Lung (tissue), 12 donors: ENCODE results near the gene THUMPD1. TPM values are rescaled to one million over a fixed set of nuclear protein-coding genes. Genes with fewer than 3 reads are reported as not detected.
A peak's percentile ranks its signal among the peaks of the same experiment; 100 is the strongest.
"Not testable (repeated sequence)": the region's sequence is repeated elsewhere in the genome, so short reads cannot be mapped to it uniquely, and the experiment has no call there.

Experiments used
- ATAC-seq: fragments of 200-7000 bp; cut with Tn5 transposase; one replicate; pipeline ENCODE4 v1.9.1; 2020; ENCODE audit warnings: moderate number of reproducible peaks; ENCODE audit not compliant: insufficient read depth, low FRiP score
- DNase-seq, 3 donors: peaks; one replicate each; pipeline ENCODE4 v3.0.0-alpha.2; 2013 to 2017
- H3K27ac ChIP-seq, 2 donors: one replicate each; pipeline ENCODE4 v1.5.1; 2013; ENCODE audit warnings: mild to moderate bottlenecking in 2 of 2, moderate library complexity in 2 of 2, control low read depth in 1 of 2, inconsistent platforms in 1 of 2, low read depth in 1 of 2, low read length in 1 of 2
- H3K27me3 ChIP-seq, 3 donors: one replicate each; pipeline ENCODE4 v1.5.1; 2013; ENCODE audit warnings: low read length in 2 of 3; ENCODE audit not compliant: control insufficient read depth in 3 of 3, insufficient read depth in 3 of 3
- H3K36me3 ChIP-seq, 4 donors: one replicate each; pipeline ENCODE4 v1.5.1; 2013; ENCODE audit warnings: low read length in 4 of 4, mild to moderate bottlenecking in 1 of 4, moderate library complexity in 1 of 4; ENCODE audit not compliant: control insufficient read depth in 4 of 4, insufficient read depth in 4 of 4
- H3K4me1 ChIP-seq, 5 donors: one replicate each; pipeline ENCODE4 v1.5.1; 2013; ENCODE audit warnings: low read length in 5 of 5, mild to moderate bottlenecking in 2 of 5, moderate library complexity in 1 of 5; ENCODE audit not compliant: control insufficient read depth in 5 of 5, insufficient read depth in 5 of 5
- H3K4me3 ChIP-seq: one replicate; pipeline ENCODE4 v1.5.1; 2013; ENCODE audit warnings: mild to moderate bottlenecking, control low read depth, moderate library complexity
- H3K9ac ChIP-seq, 2 donors: one replicate each; pipeline ENCODE4 v1.5.1; 2013; ENCODE audit warnings: low read length in 2 of 2, control low read depth in 1 of 2; ENCODE audit not compliant: insufficient read depth in 1 of 2
- H3K9me3 ChIP-seq, 4 donors: one replicate each; pipeline ENCODE4 v1.5.1; 2013; ENCODE audit warnings: low read length in 3 of 4, mild to moderate bottlenecking in 1 of 4, moderate library complexity in 1 of 4; ENCODE audit not compliant: control insufficient read depth in 4 of 4, insufficient read depth in 3 of 4
- WGBS, 2 donors: extraction: QIAGEN DNeasy Blood & Tissue Kit; methylation state at CpG; one replicate each; pipeline ENCODE4 v1.1.7; 2013; 5-methylcytosine and 5-hydroxymethylcytosine counted together
- polyA plus RNA-seq, 2 donors: library from polyadenylated mRNA; stranded (reverse); fragments of 200-250 nt; gene quantifications; one replicate each; pipeline ENCODE4 v1.2.1, GENCODE V29; 2013
- total RNA-seq, 2 donors: library from RNA; depleted of rRNA in 1 of 2; stranded (reverse); fragments of >200 nt in 1 of 2; gene quantifications; one replicate each; pipeline ENCODE4 v1.2.1, GENCODE V29; 2014 to 2021
- TF ChIP-seq, protein P1 (sequence below): IDR thresholded peaks from 2 replicates; pipeline ENCODE4 v1.5.1; 2012; ENCODE audit warnings: mild to moderate bottlenecking; ENCODE audit errors: control extremely low read depth, extremely low read depth
- donor health status: control.
- donor health status: control.
- donor health status: Bipolar disorder and iron deficiency.
- donor health status: healthy.
- donor health status: DM: yes; HTN: yes; CAD: no.

The THUMPD1 gene
- total and polyA plus RNA-seq, 4 donors = 16.2 to 64.1 (median 26.4) TPM

DNA sequence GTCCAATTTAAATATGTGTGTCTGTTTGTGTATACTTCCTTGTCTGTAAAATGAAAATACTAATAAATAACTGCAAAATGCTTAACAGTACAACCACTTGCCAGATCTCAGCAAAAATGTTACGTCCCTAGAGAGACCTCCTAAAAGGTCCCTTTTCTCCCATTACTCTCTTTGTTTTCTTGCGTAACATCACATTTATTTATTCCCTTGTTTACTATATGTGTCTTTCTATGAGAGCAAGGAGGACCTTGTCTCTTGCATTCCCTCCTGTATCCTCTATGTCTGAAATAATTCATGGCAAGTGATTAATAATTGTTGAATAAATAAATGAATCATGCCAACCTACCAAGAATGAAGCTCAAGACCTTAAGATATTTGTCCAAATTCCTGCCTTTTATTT is 24.1 kb upstream of the THUMPD1 start:
- H3K27me3 ChIP-seq = no peaks in the 10 kb centered on the region
- 89 to 93% methylated on average over 2 of the region's 2 CpGs for WGBS, 2 donors
- peaks cover 0 to 8% (median 0%) of the 10 kb centered on the region in 5 donors for H3K4me1 ChIP-seq
- DNase-seq (no peak), ATAC-seq (no peak)
- TF ChIP-seq, protein P1, sequence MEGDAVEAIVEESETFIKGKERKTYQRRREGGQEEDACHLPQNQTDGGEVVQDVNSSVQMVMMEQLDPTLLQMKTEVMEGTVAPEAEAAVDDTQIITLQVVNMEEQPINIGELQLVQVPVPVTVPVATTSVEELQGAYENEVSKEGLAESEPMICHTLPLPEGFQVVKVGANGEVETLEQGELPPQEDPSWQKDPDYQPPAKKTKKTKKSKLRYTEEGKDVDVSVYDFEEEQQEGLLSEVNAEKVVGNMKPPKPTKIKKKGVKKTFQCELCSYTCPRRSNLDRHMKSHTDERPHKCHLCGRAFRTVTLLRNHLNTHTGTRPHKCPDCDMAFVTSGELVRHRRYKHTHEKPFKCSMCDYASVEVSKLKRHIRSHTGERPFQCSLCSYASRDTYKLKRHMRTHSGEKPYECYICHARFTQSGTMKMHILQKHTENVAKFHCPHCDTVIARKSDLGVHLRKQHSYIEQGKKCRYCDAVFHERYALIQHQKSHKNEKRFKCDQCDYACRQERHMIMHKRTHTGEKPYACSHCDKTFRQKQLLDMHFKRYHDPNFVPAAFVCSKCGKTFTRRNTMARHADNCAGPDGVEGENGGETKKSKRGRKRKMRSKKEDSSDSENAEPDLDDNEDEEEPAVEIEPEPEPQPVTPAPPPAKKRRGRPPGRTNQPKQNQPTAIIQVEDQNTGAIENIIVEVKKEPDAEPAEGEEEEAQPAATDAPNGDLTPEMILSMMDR = no peak
- H3K36me3 ChIP-seq = no peaks in the 10 kb centered on the region
- H3K9ac ChIP-seq = no peak overlapping the region
- H3K4me3 ChIP-seq = no peak overlapping the region
- H3K9me3 ChIP-seq = peaks cover 0 to 2% (median 0%) of the 10 kb centered on the region in 4 donors
- H3K27ac ChIP-seq = no peak overlapping the region

DNA sequence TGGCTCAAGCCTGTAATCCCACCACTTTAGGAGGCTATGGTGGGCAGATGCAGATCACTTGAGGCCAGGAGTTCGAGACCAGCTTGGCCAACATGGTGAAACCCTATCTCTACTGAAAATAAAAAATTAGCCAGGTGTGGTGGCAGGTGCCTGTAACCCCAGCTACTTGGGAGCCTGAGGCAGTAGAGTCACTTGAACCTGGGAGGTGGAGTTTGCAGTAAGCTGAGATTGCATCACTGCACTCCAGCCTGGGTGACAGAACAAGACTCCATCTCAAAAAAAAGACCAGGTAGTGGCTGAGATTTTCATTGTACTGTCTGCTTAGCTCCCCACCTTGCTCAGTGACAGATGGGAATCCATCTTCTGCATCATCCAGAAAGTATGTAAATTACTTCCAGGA is 22.8 kb upstream of the THUMPD1 start:
- H3K27ac ChIP-seq, ATAC-seq: not testable (repeated sequence)
- WGBS, 2 donors = 58 to 100% methylated on average over 1 of the region's 1 CpG

DNA sequence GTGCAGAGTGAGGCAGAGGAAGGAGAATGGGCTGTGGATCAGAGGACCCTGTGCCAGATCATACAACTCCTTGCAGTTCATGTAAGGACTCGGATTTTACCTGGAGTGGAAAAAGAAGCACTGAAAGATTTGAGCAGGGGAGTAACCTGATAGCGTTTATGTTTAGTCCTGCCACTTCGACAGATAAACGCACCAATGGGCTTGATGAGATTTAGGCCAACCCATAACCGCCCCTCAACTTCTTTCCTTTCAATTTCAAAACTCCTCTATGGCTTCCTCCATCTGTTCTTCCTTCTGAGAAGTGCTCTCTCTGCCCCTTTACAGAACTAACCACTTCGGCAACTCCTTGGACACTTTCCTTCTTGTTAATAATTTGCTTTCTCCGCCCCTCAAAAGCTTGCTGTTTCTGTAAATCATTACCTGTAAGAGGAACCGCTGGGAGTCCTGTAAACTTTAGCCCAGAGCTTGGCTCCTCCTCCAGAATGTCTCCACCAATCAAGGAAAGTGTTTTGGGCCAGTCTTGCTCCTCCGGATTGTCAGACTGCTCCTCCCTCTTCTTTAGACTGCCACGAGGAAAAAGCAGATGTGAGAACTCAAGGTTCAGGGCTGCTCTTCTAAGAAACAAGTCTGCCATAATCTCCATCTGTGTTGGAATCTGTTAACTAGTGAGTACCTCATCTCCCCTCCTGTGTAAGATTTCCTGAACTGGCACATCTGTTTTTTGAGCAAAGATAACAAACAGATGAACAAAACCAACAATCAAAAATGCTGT is 22.0 kb upstream of the THUMPD1 start, which contains the start of gene ACSM3:
Gene ACSM3 (plus strand): TSS at position 554 of the 772 bp plus-strand sequence. CDS start 6,021 bp downstream, outside the sequence.
- Histone ChIP-seq H3K27me3 (no peaks in the 10 kb centered on the region), H3K9me3 (peaks cover 0 to 2% (median 0%) of the 10 kb centered on the region in 4 donors), H3K4me1 (peaks cover 0 to 5% (median 0%) of the 10 kb centered on the region in 5 donors), H3K36me3 (no peaks in the 10 kb centered on the region), H3K9ac (peak within 1 kb of the TSS in 1 of 2 donors; percentile 42), H3K27ac (peak within 1 kb of the TSS in 1 of 2 donors; percentile 94), H3K4me3 (no peak within 1 kb of the TSS)
- peak; percentile 98 for ATAC-seq
- TF ChIP-seq, protein P1 = no peak
- peak; percentile 81 to 92 (median 89) for DNase-seq
- WGBS, 2 donors = 7 to 19% methylated on average over 10 of the region's 10 CpGs

More for the DNA sequence above, 22.8 kb upstream of the THUMPD1 start:
- not testable (repeated sequence) for H3K9ac ChIP-seq, H3K36me3 ChIP-seq, H3K4me1 ChIP-seq, H3K27me3 ChIP-seq, DNase-seq, H3K9me3 ChIP-seq, H3K4me3 ChIP-seq

DNA sequence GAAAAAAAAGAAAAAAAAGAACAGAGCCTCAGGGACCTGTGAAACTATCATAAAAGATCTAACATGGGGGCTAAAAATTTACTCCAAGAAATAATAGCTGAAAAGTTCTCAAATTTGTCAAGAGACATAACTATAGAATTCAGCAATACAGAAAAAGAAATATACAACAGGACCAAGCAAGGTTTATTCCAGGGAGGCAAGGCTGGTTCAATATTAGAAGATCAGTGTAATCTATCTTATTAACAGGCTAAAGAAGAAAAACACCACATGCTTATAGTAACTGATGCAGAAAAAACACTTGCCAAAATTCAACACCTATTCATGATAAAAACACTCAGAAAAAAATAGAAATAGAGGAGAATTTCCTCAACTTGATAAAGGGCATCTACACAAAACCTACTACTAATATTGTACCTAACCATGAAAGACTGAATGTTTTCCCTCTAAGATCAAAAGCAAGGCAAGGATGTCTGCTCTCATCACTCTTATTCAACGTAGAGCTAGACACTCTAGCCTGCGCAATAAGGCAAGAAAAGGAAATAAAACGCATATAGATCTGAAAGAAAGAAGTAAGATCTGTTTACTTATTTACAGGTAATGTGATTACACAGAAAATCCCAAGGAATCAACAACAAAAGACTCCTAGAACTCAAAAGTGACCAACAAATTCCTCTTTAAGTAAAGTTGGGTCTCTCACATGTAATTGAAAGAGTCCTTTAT is 20.9 kb upstream of the THUMPD1 start:
- Histone ChIP-seq H3K27me3 (no peaks in the 10 kb centered on the region), H3K9me3 (peaks cover 0 to 2% (median 0%) of the 10 kb centered on the region in 4 donors), H3K9ac (no peak overlapping the region), H3K4me1 (peaks cover 0 to 4% (median 0%) of the 10 kb centered on the region in 5 donors), H3K36me3 (no peaks in the 10 kb centered on the region), H3K4me3 (no peak overlapping the region), H3K27ac (no peak overlapping the region)
- no peak for ATAC-seq
- TF ChIP-seq, protein P1 = no peak
- DNase-seq = no peak
- 85 to 91% methylated on average over 3 of the region's 3 CpGs for WGBS, 2 donors
